Muscle layer of colon (tissue), 2 donors: ENCODE measurements around the gene KIZ.
A peak's percentile ranks its signal among the peaks of the same experiment; 100 is the strongest.

Experiments
- H3K27ac ChIP-seq: one replicate; pipeline ENCODE4 v1.7.0; 2013; ENCODE audit warnings: low read depth, mild to moderate bottlenecking, low read length, moderate library complexity
- H3K27me3 ChIP-seq, 2 donors: one replicate each; pipeline ENCODE4 v1.7.0; 2013; ENCODE audit warnings: low read length in 2 of 2, mild to moderate bottlenecking in 2 of 2; ENCODE audit not compliant: insufficient read depth in 2 of 2, control insufficient read depth in 1 of 2
- H3K36me3 ChIP-seq: one replicate; pipeline ENCODE4 v1.7.0; 2013; ENCODE audit warnings: mild to moderate bottlenecking, low read length; ENCODE audit not compliant: insufficient read depth
- H3K4me1 ChIP-seq: one replicate; pipeline ENCODE4 v1.7.0; 2013; ENCODE audit warnings: mild to moderate bottlenecking, low read length; ENCODE audit not compliant: insufficient read depth
- H3K4me3 ChIP-seq, 2 donors: one replicate each; pipeline ENCODE4 v1.7.0; 2013; ENCODE audit warnings: low read length in 2 of 2, low read depth in 1 of 2, mild to moderate bottlenecking in 1 of 2, moderate library complexity in 1 of 2
- H3K9ac ChIP-seq: one replicate; pipeline ENCODE4 v1.7.0; 2013; ENCODE audit warnings: low read length
- H3K9me3 ChIP-seq: one replicate; pipeline ENCODE4 v1.7.0; 2013; ENCODE audit warnings: mild to moderate bottlenecking, low read length
- donor health status: abdominal sarcoma.
- donor health status: Adenocarcinoma of cecum.

The KIZ gene

GRCh38 chr20:21143194-21143890 lies 17.5 kb downstream of the KIZ start:
- Histone ChIP-seq H3K36me3 (peaks cover 32% of the 10 kb centered on the region), H3K4me1 (no peaks in the 10 kb centered on the region), H3K9me3 (no peaks in the 10 kb centered on the region), H3K27me3 (no peaks in the 10 kb centered on the region), H3K27ac (no peak overlapping the region), H3K9ac (no peak overlapping the region), H3K4me3 (no peak overlapping the region)

GRCh38 chr20:21145424-21145823 lies 19.5 kb downstream of the KIZ start:
- Histone ChIP-seq H3K9ac (no peak overlapping the region), H3K4me3 (no peak overlapping the region), H3K27me3 (no peaks in the 10 kb centered on the region), H3K9me3 (no peaks in the 10 kb centered on the region), H3K4me1 (no peaks in the 10 kb centered on the region), H3K27ac (no peak overlapping the region), H3K36me3 (peaks cover 25% of the 10 kb centered on the region)

- Histone ChIP-seq H3K9ac (no peak overlapping the region), H3K27ac (no peak overlapping the region), H3K27me3 (no peaks in the 10 kb centered on the region), H3K4me3 (no peak overlapping the region), H3K36me3 (peaks cover 22% of the 10 kb centered on the region), H3K4me1 (no peaks in the 10 kb centered on the region), H3K9me3 (no peaks in the 10 kb centered on the region)
Observed at GRCh38 chr20:21146215-21146614, 20.3 kb downstream of the KIZ start.

GRCh38 chr20:21147593-21147992 lies 21.7 kb downstream of the KIZ start:
- Histone ChIP-seq H3K4me3 (no peak overlapping the region), H3K27me3 (no peaks in the 10 kb centered on the region), H3K36me3 (peaks cover 10% of the 10 kb centered on the region), H3K4me1 (no peaks in the 10 kb centered on the region), H3K27ac (no peak overlapping the region), H3K9me3 (no peaks in the 10 kb centered on the region), H3K9ac (no peak overlapping the region)

- Histone ChIP-seq H3K9ac (no peak overlapping the region), H3K36me3 (peaks cover 10% of the 10 kb centered on the region), H3K4me3 (no peak overlapping the region), H3K4me1 (peaks cover 3% of the 10 kb centered on the region), H3K27me3 (no peaks in the 10 kb centered on the region), H3K27ac (no peak overlapping the region), H3K9me3 (no peaks in the 10 kb centered on the region)
Observed at GRCh38 chr20:21149344-21149743, 23.5 kb downstream of the KIZ start.

GRCh38 chr20:21151791-21152190 lies 25.9 kb downstream of the KIZ start:
- no peak overlapping the region for H3K9ac ChIP-seq
- H3K27ac ChIP-seq = peak overlapping the region; percentile 31
- no peak overlapping the region for H3K4me3 ChIP-seq
- H3K27me3 ChIP-seq = no peaks in the 10 kb centered on the region
- H3K4me1 ChIP-seq = peaks cover 17% of the 10 kb centered on the region
- H3K36me3 ChIP-seq = no peaks in the 10 kb centered on the region
- H3K9me3 ChIP-seq = no peaks in the 10 kb centered on the region

GRCh38 chr20:21154692-21155091 lies 28.8 kb downstream of the KIZ start:
- no peaks in the 10 kb centered on the region for H3K27me3 ChIP-seq
- H3K27ac ChIP-seq = peak overlapping the region; percentile 63
- no peaks in the 10 kb centered on the region for H3K36me3 ChIP-seq
- no peak overlapping the region for H3K4me3 ChIP-seq
- H3K9ac ChIP-seq = no peak overlapping the region
- H3K4me1 ChIP-seq = peaks cover 30% of the 10 kb centered on the region
- no peaks in the 10 kb centered on the region for H3K9me3 ChIP-seq

GRCh38 chr20:21155268-21155667 lies 29.4 kb downstream of the KIZ start:
- Histone ChIP-seq H3K36me3 (no peaks in the 10 kb centered on the region), H3K9ac (no peak overlapping the region), H3K4me1 (peaks cover 36% of the 10 kb centered on the region), H3K9me3 (no peaks in the 10 kb centered on the region), H3K27ac (peak overlapping the region; percentile 63), H3K27me3 (no peaks in the 10 kb centered on the region), H3K4me3 (no peak overlapping the region)

GRCh38 chr20:21156266-21156665 lies 30.4 kb downstream of the KIZ start:
- Histone ChIP-seq H3K27ac (peak overlapping the region; percentile 63), H3K27me3 (no peaks in the 10 kb centered on the region), H3K9ac (no peak overlapping the region), H3K9me3 (no peaks in the 10 kb centered on the region), H3K4me1 (peaks cover 40% of the 10 kb centered on the region), H3K4me3 (no peak overlapping the region), H3K36me3 (no peaks in the 10 kb centered on the region)

- H3K27ac ChIP-seq = peak overlapping the region; percentile 67
Observed at GRCh38 chr20:21157006-21157405, 31.1 kb downstream of the KIZ start.

GRCh38 chr20:21159658-21160380 lies 33.9 kb downstream of the KIZ start:
- peaks cover 38% of the 10 kb centered on the region for H3K4me1 ChIP-seq
- no peaks in the 10 kb centered on the region for H3K27me3 ChIP-seq
- H3K9me3 ChIP-seq = no peaks in the 10 kb centered on the region
- no peak overlapping the region for H3K4me3 ChIP-seq
- peaks cover 33% of the 10 kb centered on the region for H3K36me3 ChIP-seq
- peak overlapping the region; percentile 29 for H3K27ac ChIP-seq
- peak overlapping the region; percentile 30 for H3K9ac ChIP-seq

More at GRCh38 chr20:21157006-21157405, 31.1 kb downstream of the KIZ start:
- Histone ChIP-seq H3K4me1 (peaks cover 40% of the 10 kb centered on the region), H3K4me3 (no peak overlapping the region), H3K36me3 (peaks cover 5% of the 10 kb centered on the region), H3K9ac (no peak overlapping the region), H3K27me3 (no peaks in the 10 kb centered on the region), H3K9me3 (no peaks in the 10 kb centered on the region)

GRCh38 chr20:21161926-21162325 lies 36.0 kb downstream of the KIZ start:
- Histone ChIP-seq H3K36me3 (peaks cover 33% of the 10 kb centered on the region), H3K9me3 (no peaks in the 10 kb centered on the region), H3K4me1 (peaks cover 27% of the 10 kb centered on the region), H3K9ac (no peak overlapping the region), H3K27me3 (no peaks in the 10 kb centered on the region), H3K4me3 (no peak overlapping the region), H3K27ac (peak overlapping the region; percentile 35)
